Esophagus muscularis mucosa (tissue), 4 donors: ENCODE data around the gene IL21. TPM values are rescaled to one million over a fixed set of nuclear protein-coding genes. Genes with fewer than 3 reads are reported as not detected.

ENCODE experiments used
- DNase-seq: peaks from one replicate; pipeline ENCODE4 v3.0.0-alpha.2; 2017; ENCODE audit errors: extremely low spot score
- H3K27ac ChIP-seq, 4 donors: fragments of 200-600 bp; sonication (generic); replicated peaks in 1 of 4; 1 replicate in 3 of 4; 2 replicates in 1 of 4; pipeline ENCODE4 v1.5.1; 2016 to 2019; ENCODE audit warnings: mild to moderate bottlenecking in 1 of 4
- H3K27me3 ChIP-seq, 4 donors: fragments of 200-600 bp; sonication (generic); one replicate each; pipeline versions ENCODE4 v1.5.1 to v1.6.0; 2016 to 2019
- H3K36me3 ChIP-seq, 4 donors: fragments of 200-600 bp; sonication (generic); one replicate each; pipeline ENCODE4 v1.5.1; 2016 to 2019
- H3K4me1 ChIP-seq, 4 donors: fragments of 200-600 bp; sonication (generic); one replicate each; pipeline ENCODE4 v1.5.1; 2016 to 2019
- H3K4me3 ChIP-seq, 4 donors: fragments of 200-600 bp; sonication (generic); 1 replicate in 2 of 4; 2 replicates in 2 of 4; pipeline ENCODE4 v1.5.1; 2016 to 2019; ENCODE audit warnings: mild to moderate bottlenecking in 4 of 4, moderate library complexity in 1 of 4
- H3K9me3 ChIP-seq, 4 donors: fragments of 200-600 bp; sonication (generic); 1 replicate in 3 of 4; 2 replicates in 1 of 4; pipeline ENCODE4 v1.5.1; 2016 to 2019
- EP300 ChIP-seq: sonication (generic); formaldehyde crosslinking; IDR thresholded peaks from one replicate; pipeline ENCODE4 v1.6.1; 2017; ENCODE audit warnings: antibody characterized with exemption
- POLR2A ChIP-seq: fragments of 450-650 bp; IDR thresholded peaks from one replicate; pipeline ENCODE4 v1.6.1; 2017; ENCODE audit warnings: antibody characterized with exemption, moderate library complexity, mild to moderate bottlenecking, low read depth
- POLR2AphosphoS5 ChIP-seq, 2 donors: sonication (generic); formaldehyde crosslinking; IDR thresholded peaks; one replicate each; pipeline ENCODE4 v1.6.1; 2017; ENCODE audit warnings: antibody characterized with exemption in 2 of 2
- WGBS: methylation state at CpG from one replicate; pipeline ENCODE4 v1.1.5; 2018; 5-methylcytosine and 5-hydroxymethylcytosine counted together
- intact Hi-C: fragments of 100-400 bp; cut with DNase I; formaldehyde crosslinking; loops from one replicate; pipeline ENCODE4 v1.15.1; 2023
- total RNA-seq, 4 donors: library from RNA; depleted of rRNA; stranded (reverse); fragments of >200 nt; gene quantifications; one replicate each; pipeline versions ENCODE4 v1.1.0 to v1.2.1, GENCODE V29; 2016
- TF ChIP-seq, protein P1 (sequence below), 3 experiments: fragments of 200-600 bp in 2 of 3; fragments of 450-650 bp in 1 of 3; sonication (generic) in 2 of 3; IDR thresholded peaks; one replicate each; pipeline ENCODE4 v1.5.1; 2017 to 2019; ENCODE audit warnings: antibody characterized with exemption in 3 of 3, mild to moderate bottlenecking in 2 of 3, moderate library complexity in 1 of 3

IL21 gene
- not detected for total RNA-seq

DNA sequence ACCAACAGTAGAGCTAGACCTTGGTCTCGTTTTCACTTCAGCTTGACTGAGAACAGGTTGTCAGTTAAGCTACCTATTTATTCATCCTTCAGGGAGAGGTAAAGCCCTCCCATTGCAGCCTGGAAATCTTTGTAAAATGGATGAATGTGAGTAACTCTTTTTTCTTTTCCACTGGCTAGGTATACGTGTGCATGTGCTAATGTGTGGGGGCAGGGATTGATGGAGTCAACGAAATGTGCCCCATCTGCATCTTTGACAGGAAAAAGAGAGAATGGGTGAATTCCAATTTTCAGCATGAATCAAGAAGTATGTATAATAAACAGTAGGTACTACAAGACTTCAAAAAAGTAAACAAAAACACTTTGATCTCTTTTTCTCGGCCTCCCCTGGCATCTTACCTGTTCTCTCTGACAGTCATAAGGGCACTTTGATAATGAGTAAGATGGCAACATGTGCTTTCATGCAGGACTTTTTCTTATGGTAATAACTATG lies at the start of gene IL21:
Gene IL21 (minus strand): TSS at position 51 of the 492 bp plus-strand sequence. CDS start 55 bp downstream, outside the sequence.
- no peaks in the 10 kb centered on the region for H3K9me3 ChIP-seq
- H3K27me3 ChIP-seq: no peaks in the 10 kb centered on the region
- no peak within 1 kb of the TSS for H3K27ac ChIP-seq
- intact Hi-C loops: no loop called here
- H3K4me1 ChIP-seq: no peaks in the 10 kb centered on the region
- 70% methylated on average over 4 of the region's 4 CpGs for WGBS
- no peaks in the 10 kb centered on the region for H3K36me3 ChIP-seq
- TF ChIP-seq, protein P1, sequence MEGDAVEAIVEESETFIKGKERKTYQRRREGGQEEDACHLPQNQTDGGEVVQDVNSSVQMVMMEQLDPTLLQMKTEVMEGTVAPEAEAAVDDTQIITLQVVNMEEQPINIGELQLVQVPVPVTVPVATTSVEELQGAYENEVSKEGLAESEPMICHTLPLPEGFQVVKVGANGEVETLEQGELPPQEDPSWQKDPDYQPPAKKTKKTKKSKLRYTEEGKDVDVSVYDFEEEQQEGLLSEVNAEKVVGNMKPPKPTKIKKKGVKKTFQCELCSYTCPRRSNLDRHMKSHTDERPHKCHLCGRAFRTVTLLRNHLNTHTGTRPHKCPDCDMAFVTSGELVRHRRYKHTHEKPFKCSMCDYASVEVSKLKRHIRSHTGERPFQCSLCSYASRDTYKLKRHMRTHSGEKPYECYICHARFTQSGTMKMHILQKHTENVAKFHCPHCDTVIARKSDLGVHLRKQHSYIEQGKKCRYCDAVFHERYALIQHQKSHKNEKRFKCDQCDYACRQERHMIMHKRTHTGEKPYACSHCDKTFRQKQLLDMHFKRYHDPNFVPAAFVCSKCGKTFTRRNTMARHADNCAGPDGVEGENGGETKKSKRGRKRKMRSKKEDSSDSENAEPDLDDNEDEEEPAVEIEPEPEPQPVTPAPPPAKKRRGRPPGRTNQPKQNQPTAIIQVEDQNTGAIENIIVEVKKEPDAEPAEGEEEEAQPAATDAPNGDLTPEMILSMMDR (IDR thresholded peaks at IDR 0.05): no peak
- TF ChIP-seq POLR2A: no peak
- TF ChIP-seq EP300: no peak
- no peak for TF ChIP-seq POLR2AphosphoS5 (IDR thresholded peaks at IDR 0.05)
- DNase-seq: no peak
- no peak within 1 kb of the TSS for H3K4me3 ChIP-seq

DNA sequence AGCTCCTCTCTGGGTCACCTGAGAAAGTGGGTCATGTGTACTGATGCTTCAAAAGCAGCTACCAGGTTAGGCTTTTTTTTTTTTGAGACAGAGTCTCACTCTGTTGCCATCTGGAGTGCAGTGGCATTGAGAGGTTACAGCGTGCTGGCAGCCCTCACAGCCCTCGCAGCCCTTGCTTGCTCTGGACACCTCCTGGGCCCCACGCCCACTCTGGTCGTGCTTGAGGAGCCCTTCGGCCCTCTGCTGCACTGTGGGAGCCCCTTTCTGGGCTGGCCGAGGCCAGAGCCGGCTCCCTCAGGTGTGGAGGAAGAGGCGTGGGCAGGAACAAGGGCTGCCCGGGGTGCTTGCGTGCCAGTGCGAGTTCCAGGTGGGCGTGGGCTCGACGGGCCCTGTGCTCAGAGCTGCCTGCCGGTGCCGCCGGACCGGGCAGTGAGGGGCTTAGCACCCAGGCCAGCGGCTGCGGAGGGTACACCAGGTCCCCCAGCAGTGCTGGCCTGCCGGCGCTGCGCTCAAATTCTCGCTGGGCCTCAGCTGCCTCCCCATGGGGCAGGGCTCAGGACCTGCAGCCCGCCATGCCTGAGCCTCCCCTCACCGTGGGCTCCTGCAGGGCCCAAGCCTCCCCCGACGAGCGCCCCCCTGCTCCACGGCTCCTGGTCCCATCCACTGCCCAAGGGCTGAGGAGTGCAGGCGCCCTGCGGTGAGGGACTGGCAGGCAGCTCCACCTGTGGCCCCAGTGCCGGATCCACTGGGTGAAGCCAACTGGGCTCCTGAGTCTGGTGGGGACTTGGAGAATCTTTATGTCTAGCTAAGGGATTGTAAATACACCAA lies 49.3 kb upstream of the IL21 start:
- TF ChIP-seq POLR2A: no peak
- TF ChIP-seq, protein P1 (IDR thresholded peaks at IDR 0.05): no peak
- TF ChIP-seq POLR2AphosphoS5 (IDR thresholded peaks at IDR 0.05): no peak
- no peak for TF ChIP-seq EP300
- H3K27ac ChIP-seq: no peak overlapping the region
- H3K4me1 ChIP-seq: peaks cover 9 to 27% (median 23%) of the 10 kb centered on the region in 4 donors
- H3K27me3 ChIP-seq: no peaks in the 10 kb centered on the region
- H3K4me3 ChIP-seq: no peak overlapping the region
- H3K9me3 ChIP-seq: no peaks in the 10 kb centered on the region
- no peaks in the 10 kb centered on the region for H3K36me3 ChIP-seq
- intact Hi-C loops: no loop called here
- WGBS: 94% methylated on average over 12 of the region's 33 CpGs
- no peak for DNase-seq

DNA sequence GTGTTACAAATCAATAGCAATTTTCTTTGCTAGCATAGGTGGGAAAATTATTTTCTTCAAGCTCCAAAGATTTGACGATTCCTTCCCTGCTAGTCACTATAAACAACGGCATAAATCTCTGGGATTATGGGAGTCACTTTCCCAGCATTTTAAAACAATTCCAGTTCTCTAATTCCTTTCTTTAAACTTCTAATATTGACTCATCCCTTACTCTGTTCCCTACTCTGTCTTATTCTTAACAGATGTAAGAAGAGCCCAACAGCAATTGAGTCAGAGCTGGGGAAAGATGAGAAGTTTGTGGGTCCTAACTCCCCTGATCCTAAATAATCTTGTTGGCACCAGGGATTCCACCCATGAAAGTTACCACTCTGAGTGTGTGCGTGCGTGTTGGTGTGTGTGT lies 47.4 kb upstream of the IL21 start:
- DNase-seq: no peak
- intact Hi-C loops: no loop called here
- peaks cover 8 to 34% (median 26%) of the 10 kb centered on the region in 4 donors for H3K4me1 ChIP-seq
- H3K9me3 ChIP-seq: no peaks in the 10 kb centered on the region
- H3K4me3 ChIP-seq: no peak overlapping the region
- no peak for TF ChIP-seq POLR2AphosphoS5 (IDR thresholded peaks at IDR 0.05)
- TF ChIP-seq, protein P1 (IDR thresholded peaks at IDR 0.05): no peak
- no peak overlapping the region for H3K27ac ChIP-seq
- H3K36me3 ChIP-seq: no peaks in the 10 kb centered on the region
- 94% methylated on average over 4 of the region's 4 CpGs for WGBS
- H3K27me3 ChIP-seq: no peaks in the 10 kb centered on the region

DNA sequence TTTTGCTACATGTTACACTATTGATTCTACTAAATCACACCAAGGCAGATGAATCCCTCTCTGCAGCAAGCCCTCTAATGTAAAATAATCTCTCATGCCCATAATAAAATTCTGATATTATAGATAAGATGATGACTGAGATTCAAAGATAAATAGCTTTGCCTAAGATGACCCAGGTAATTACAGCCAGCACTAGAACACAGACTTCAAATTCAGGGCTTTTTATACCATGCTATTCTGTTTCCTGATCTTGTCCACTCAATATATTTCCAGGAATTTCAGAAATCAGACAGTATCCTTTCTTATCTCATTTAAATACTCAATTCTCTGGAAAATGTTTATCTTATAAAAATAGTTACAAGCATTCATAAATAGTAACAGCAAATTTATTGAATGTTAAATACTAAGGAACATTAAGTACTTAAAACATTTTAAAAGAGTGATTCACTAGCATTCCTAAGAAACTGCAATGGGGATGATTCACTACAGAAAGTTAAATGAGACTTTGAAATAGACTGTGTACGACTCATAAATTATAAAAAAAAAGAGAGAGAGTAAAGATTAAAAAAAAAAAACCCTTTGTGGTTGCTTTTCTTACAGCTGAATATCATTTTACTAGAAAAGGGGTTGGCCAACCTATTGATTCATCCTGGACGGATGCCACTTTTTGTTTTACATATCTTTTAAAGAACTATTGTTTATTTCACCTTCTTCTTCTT lies 45.8 kb upstream of the IL21 start:
- H3K36me3 ChIP-seq: no peaks in the 10 kb centered on the region
- WGBS: 44% methylated on average over 2 of the region's 2 CpGs
- no peaks in the 10 kb centered on the region for H3K27me3 ChIP-seq
- no peak overlapping the region for H3K4me3 ChIP-seq
- DNase-seq: no peak
- peak overlapping the region; percentile 25 to 61 (median 34) for H3K27ac ChIP-seq
- TF ChIP-seq POLR2AphosphoS5 (IDR thresholded peaks at IDR 0.05) (no peak), EP300 (no peak), POLR2A (no peak)
- TF ChIP-seq, protein P1 (IDR thresholded peaks at IDR 0.05): no peak
- intact Hi-C loops: no loop called here
- peaks cover 6 to 36% (median 26%) of the 10 kb centered on the region in 4 donors for H3K4me1 ChIP-seq
- H3K9me3 ChIP-seq: no peaks in the 10 kb centered on the region
